GM19239 (cell line): ENCODE results near the gene OR4D6.

Experiments used
- DNase-seq: peaks from one replicate; pipeline ENCODE4 v3.0.0; 2011; ENCODE audit warnings: low spot score; ENCODE audit not compliant: insufficient read length
- FAIRE-seq: peaks from 2 replicates; lab custom pipeline; 2011; peaks lifted over from hg19 to GRCh38; lab: Jason Lieb, UNC

Gene OR4D6

DNA sequence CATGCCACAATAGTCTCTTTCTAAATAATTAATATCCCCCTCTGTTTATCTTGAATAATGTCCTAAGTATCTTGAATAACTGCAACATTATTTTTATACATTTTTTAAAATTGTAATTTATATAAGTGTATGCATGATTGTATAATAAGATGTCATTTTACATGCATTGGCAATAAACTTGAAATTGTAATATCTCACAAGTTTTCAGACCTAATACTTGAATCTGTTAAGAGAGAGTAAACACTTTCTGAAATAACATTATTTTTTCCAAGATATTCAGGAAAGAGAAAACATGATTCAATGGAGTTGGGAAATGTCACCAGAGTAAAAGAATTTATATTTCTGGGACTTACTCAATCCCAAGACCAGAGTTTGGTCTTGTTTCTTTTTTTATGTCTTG lies 46.5 kb downstream of the OR4D6 start, which contains the start of gene OR4D11:
Gene OR4D11 (plus strand): TSS at position 301 of the 400 bp plus-strand sequence. CDS start 0 bp downstream, at position 301.
- FAIRE-seq (no peak), DNase-seq (no peak)
